Activated T-helper 2 cell treated with anti-CD3 and anti-CD28 coated beads, Interferon-gamma antibody, Interleukin-2, Interleukin-4, amounts not matched to agents 10 μg/mL and 5 μg/mL and 100 μg/mL, durations not matched to agents 14 hours and 24 hours and 36 hours (primary cell): ENCODE data around the gene GPSM3. TPM values are rescaled to one million over a fixed set of nuclear protein-coding genes. Genes with fewer than 3 reads are reported as not detected.
"Not testable (repeated sequence)": the region's sequence is repeated elsewhere in the genome, so short reads cannot be mapped to it uniquely, and the experiment has no call there.

ENCODE experiments used
- DNase-seq: peaks from one replicate; pipeline ENCODE4 v3.0.0; 2021; ENCODE audit warnings: low spot score
- H3K27ac Mint-ChIP-seq: one replicate; pipeline ENCODE4 v1.8.0; 2021; ENCODE audit warnings: mixed read lengths
- H3K27me3 Mint-ChIP-seq: one replicate; pipeline ENCODE4 v1.8.0; 2021; ENCODE audit warnings: low read depth, mixed read lengths
- H3K36me3 Mint-ChIP-seq: one replicate; pipeline ENCODE4 v1.8.0; 2021; ENCODE audit warnings: low read depth, mixed read lengths
- H3K4me1 Mint-ChIP-seq: one replicate; pipeline ENCODE4 v1.8.0; 2021; ENCODE audit warnings: low read depth, mixed read lengths
- H3K4me3 Mint-ChIP-seq: one replicate; pipeline ENCODE4 v1.8.0; 2021; ENCODE audit warnings: low read depth, mild to moderate bottlenecking, moderate library complexity, mixed read lengths
- H3K9me3 Mint-ChIP-seq: one replicate; pipeline ENCODE4 v1.8.0; 2021; ENCODE audit warnings: mixed read lengths
- intact Hi-C: fragments of 100-400 bp; cut with micrococcal nuclease; formaldehyde crosslinking; loops from one replicate; pipeline ENCODE4 v1.15.1; 2023
- total RNA-seq: library from RNA; stranded (reverse); gene quantifications from 2 replicates; pipeline ENCODE4 v1.2.3, GENCODE V29; 2022

Gene GPSM3
- total RNA-seq, 1 donor from 2014 or later = 90.7 TPM

GRCh38 chr6:32146287-32146686 is 46.2 kb downstream of the GPSM3 start:
- Mint-ChIP-seq H3K9me3 (no peaks in the 10 kb centered on the region), H3K36me3 (no peaks in the 10 kb centered on the region), H3K4me3 (no peak overlapping the region), H3K27me3 (peaks cover 48% of the 10 kb centered on the region), H3K4me1 (peaks cover 13% of the 10 kb centered on the region), H3K27ac (no peak overlapping the region)
- DNase-seq = no peak
- intact Hi-C loops = no loop called here

DNA sequence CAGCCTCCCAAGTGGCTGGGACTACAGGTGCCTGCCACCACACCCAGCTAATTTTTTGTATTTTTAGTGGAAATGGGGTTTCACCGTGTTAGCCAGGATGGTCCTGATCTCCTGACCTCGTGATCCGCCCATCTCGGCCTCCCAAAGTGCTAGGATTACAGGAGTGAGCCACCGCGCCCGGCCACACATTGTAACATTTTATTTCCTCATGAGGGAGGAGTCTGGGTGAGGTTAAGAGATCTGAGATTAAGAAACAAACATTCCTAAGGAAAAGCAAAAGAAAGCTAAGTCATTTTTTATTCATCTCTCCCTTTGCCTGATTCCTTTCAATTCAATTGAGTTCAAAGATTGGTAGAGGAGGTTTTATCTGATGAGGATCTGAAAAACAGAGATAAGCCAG is 48.2 kb downstream of the GPSM3 start:
- H3K27ac Mint-ChIP-seq, DNase-seq, H3K36me3 Mint-ChIP-seq, intact Hi-C loops, H3K4me3 Mint-ChIP-seq, H3K9me3 Mint-ChIP-seq: not testable (repeated sequence)
- H3K27me3 Mint-ChIP-seq = peaks cover 40% of the 10 kb centered on the region
- H3K4me1 Mint-ChIP-seq = peaks cover 10% of the 10 kb centered on the region

Other genes starting within 250 kb of the GPSM3 start
- gene CFB, start 246.5 kb downstream of the GPSM3 start, total RNA-seq = 0.16 TPM in 1 of 2 replicates, not detected in the other
- gene NELFE, start 233.7 kb downstream of the GPSM3 start, total RNA-seq = 81.2 and 82.0 TPM in 2 replicates
- 93.7 and 99.5 TPM in 2 replicates for gene SKIC2, start 233.5 kb downstream of the GPSM3 start, total RNA-seq
- 15.7 and 16.6 TPM in 2 replicates for gene DXO, start 220.5 kb downstream of the GPSM3 start, total RNA-seq
- 2.6 and 3.1 TPM in 2 replicates for gene C4A, start 210.6 kb downstream of the GPSM3 start, total RNA-seq
- gene C4B, start 177.8 kb downstream of the GPSM3 start, total RNA-seq = 2.9 and 4.2 TPM in 2 replicates
- 0.25 and 0.39 TPM in 2 replicates for gene CYP21A2, start 154.2 kb downstream of the GPSM3 start, total RNA-seq
- gene TNXB, start 83.3 kb downstream of the GPSM3 start, total RNA-seq = 4.3 and 5.0 TPM in 2 replicates
- 86.9 and 91.2 TPM in 2 replicates for gene ATF6B, start 64.4 kb downstream of the GPSM3 start, total RNA-seq
- gene FKBPL, start 62.4 kb downstream of the GPSM3 start, total RNA-seq = 5.0 and 5.8 TPM in 2 replicates
- gene PRRT1, start 40.7 kb downstream of the GPSM3 start, total RNA-seq = 0.27 TPM in 1 of 2 replicates, not detected in the other
- gene PPT2, start 38.5 kb downstream of the GPSM3 start, total RNA-seq = 11.5 and 12.7 TPM in 2 replicates
- gene EGFL8, start 28.0 kb downstream of the GPSM3 start, total RNA-seq = 9.5 and 11.5 TPM in 2 replicates
- gene AGPAT1, start 16.6 kb downstream of the GPSM3 start, total RNA-seq = 32.0 and 32.9 TPM in 2 replicates
- 61.9 and 63.8 TPM in 2 replicates for gene RNF5, start 14.2 kb downstream of the GPSM3 start, total RNA-seq
- 18.5 and 20.9 TPM in 2 replicates for gene AGER, start 8.4 kb downstream of the GPSM3 start, total RNA-seq
- gene PBX2, start 2.4 kb downstream of the GPSM3 start, total RNA-seq = 80.8 and 85.2 TPM in 2 replicates
- gene NOTCH4, start 31.4 kb upstream of the GPSM3 start, total RNA-seq = 0.48 and 0.52 TPM in 2 replicates
- not detected in 2 replicates for gene TSBP1, start 179.3 kb upstream of the GPSM3 start, total RNA-seq
- gene BTNL2, start 214.5 kb upstream of the GPSM3 start, total RNA-seq = not detected in 2 replicates
- gene HLA-DRA, start 247.2 kb upstream of the GPSM3 start, total RNA-seq = 20.8 and 23.7 TPM in 2 replicates